ENCODE results near the gene ASIC2.

The ASIC2 gene

GRCh38 chr17:33242375-33243124 lies 50.5 kb downstream of the ASIC2 start:
- DNase-seq = no peak

- DNase-seq = no peak
Measured at GRCh38 chr17:33241390-33241789, 51.7 kb downstream of the ASIC2 start.

- DNase-seq = no peak
Measured at GRCh38 chr17:33240362-33240761, 52.7 kb downstream of the ASIC2 start.

GRCh38 chr17:33239702-33240101 lies 53.4 kb downstream of the ASIC2 start:
- DNase-seq = no peak

GRCh38 chr17:33234930-33235685 lies 58.0 kb downstream of the ASIC2 start:
- DNase-seq = peak; percentile 82

GRCh38 chr17:33234233-33234632 lies 58.9 kb downstream of the ASIC2 start:
- DNase-seq = no peak

GRCh38 chr17:33233811-33234177 lies 59.3 kb downstream of the ASIC2 start:
- DNase-seq = no peak

- DNase-seq = no peak
Measured at GRCh38 chr17:33229499-33229898, 63.6 kb downstream of the ASIC2 start.

- no peak for DNase-seq
Measured at GRCh38 chr17:33229028-33229427, 64.1 kb downstream of the ASIC2 start.

- DNase-seq = no peak
Measured at GRCh38 chr17:33228548-33228947, 64.5 kb downstream of the ASIC2 start.

- DNase-seq = no peak
Measured at GRCh38 chr17:33227911-33228310, 65.2 kb downstream of the ASIC2 start.

- no peak for DNase-seq
Measured at GRCh38 chr17:33225994-33226393, 67.1 kb downstream of the ASIC2 start.

GRCh38 chr17:33225509-33225908 lies 67.6 kb downstream of the ASIC2 start:
- no peak for DNase-seq

- no peak for DNase-seq
Measured at GRCh38 chr17:33220036-33220435, 73.1 kb downstream of the ASIC2 start.

GRCh38 chr17:33218698-33219601 lies 74.1 kb downstream of the ASIC2 start:
- no peak for DNase-seq

- no peak for DNase-seq
Measured at GRCh38 chr17:33217891-33218290, 75.2 kb downstream of the ASIC2 start.

GRCh38 chr17:33214996-33215395 lies 78.1 kb downstream of the ASIC2 start:
- DNase-seq = no peak

- DNase-seq = no peak
Measured at GRCh38 chr17:33210285-33210684, 82.8 kb downstream of the ASIC2 start.

GRCh38 chr17:33209671-33210070 lies 83.4 kb downstream of the ASIC2 start:
- peak; percentile 32 for DNase-seq

GRCh38 chr17:33207231-33207630 lies 85.9 kb downstream of the ASIC2 start:
- DNase-seq = no peak

GRCh38 chr17:33205552-33205951 lies 87.5 kb downstream of the ASIC2 start:
- DNase-seq = no peak

GRCh38 chr17:33204701-33205100 lies 88.4 kb downstream of the ASIC2 start:
- DNase-seq = no peak

- DNase-seq = no peak
Measured at GRCh38 chr17:33204156-33204555, 88.9 kb downstream of the ASIC2 start.

Measured in islet precursor cell (in vitro differentiated cells).